ENCODE measurements around the gene ZBED5.
"Not testable (repeated sequence)": the region's sequence is repeated elsewhere in the genome, so short reads cannot be mapped to it uniquely, and the experiment has no call there.

Gene ZBED5

DNA sequence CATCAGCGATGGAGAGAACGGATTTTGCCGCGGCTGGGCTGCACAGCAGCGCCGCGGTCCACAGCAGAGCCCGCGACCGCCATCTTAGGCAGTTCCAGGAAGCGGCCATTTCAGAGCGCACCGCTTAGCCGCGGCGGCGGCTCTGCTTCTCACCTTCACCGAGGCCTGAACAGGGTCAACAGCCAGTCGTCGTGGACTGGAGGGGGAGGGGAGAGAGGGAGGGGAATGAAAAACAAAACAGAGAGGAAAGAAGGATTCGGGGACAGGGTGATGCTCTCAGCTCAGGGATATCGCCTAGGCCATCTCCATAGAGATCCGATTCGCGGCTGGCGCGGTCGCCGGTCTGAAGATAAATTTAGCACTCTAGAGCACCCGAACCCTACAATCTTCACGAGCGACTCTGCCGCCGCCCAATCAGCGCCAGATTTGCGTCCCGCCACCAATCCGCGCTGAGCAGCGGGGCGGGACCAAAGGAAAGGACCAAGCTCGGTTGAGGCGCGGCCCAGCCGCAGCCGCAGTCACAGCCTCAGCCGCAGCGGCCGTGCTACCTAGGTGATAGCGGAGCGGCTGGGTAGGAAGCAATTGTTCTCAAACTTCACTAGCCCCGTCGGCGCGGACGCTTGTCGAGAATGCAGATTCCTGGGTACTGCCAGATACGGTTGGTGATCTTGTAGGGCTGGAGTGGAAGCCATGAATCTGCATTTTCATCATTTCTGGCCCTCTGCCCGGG lies at the start of gene ZBED5:
Gene ZBED5, minus strand, starts transcription at position 345 of the 730 bp plus-strand sequence. CDS start 3,108 bp downstream, outside the sequence.
- peak; percentile 92 for DNase-seq (ENCODE audit: low spot score)

DNA sequence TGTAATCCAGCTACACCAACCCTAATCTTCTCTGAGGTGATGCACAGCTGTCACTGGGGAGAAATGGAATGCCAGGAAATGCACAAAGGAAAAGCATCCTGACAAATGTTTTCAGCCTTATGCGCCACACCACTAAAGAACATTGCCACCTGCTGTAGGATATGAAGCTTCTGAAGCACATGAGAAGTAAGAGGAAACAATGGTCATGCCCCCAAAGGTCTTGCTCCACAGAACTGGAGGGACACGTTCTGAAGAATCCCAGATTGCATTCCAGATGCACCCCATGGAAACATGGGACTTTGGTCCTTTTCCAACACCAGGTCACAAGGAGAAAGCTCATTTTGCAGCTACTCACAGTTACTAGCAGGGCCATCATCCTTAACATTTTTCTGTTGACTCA lies 48.7 kb upstream of the ZBED5 start:
- no peak for DNase-seq (ENCODE audit: low spot score)

DNA sequence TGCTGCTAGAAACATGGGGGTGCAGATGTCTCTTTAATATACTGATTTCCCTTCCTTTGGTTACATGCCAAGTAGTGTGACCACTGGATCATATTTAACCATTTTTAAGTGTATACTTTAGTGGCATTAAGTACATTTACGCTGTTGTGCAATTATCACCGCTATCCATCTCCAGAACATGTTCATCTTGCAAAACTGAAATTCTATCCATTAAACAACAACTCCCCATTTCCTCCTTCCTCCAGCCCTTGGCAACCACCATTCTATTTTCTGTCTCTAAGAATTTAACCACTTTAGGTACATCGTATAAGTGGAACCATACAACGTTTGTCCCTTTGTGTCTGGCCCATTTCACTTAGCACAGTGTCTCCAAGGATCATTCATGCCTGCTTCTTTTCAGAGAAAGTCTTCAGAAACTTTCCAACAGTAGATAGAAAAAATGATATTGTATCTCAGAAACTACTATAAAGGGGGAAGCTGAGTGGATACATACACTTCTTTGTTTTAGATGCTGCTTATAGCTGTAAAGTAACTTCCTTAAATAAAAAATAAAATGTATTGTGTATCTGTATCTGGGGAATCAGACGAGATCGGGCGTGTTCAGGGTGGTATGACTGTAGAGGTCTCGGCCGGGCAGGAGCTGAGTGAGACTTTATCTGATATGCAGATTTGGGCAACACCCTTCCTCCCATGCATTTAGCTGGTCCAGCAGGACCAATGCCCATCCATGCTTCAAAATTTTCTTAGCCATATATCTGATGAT lies 44.6 kb upstream of the ZBED5 start:
- DNase-seq (ENCODE audit: low spot score) = no peak

DNA sequence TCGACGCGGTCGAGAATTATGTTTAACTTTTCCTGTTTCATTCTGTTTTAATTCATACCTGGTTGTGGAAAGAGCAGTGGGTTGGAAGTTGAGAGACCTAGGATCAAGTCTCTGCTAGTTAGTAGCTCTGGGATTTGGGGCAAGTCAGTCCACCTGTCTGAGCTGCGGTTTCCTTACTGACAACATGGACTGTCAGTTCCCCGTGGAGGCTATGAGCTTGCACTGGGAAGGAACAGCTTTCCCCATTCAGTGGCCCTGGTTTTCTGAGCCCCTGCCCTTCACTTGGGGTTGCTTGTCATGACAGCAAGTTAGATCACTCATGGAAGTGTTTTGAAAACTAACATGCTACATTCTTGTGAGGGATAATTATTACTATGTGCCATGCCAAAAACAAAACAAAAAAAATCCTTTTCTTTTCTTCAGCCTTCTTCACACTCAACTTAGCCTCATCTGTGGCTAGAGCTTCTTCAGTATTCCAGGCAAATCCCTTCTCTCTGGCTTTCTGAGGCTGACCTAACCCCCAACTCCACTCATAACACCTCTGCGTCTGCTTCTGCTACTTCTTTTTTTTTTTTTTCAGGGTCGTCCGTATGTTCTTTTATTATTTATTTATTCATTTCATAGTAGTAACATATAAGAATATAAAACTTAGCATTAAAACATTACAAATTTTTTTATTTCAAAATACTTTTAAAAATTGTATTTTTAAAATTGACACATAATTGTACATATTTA lies 43.0 kb upstream of the ZBED5 start:
- DNase-seq (ENCODE audit: low spot score) = peak; percentile 19

DNA sequence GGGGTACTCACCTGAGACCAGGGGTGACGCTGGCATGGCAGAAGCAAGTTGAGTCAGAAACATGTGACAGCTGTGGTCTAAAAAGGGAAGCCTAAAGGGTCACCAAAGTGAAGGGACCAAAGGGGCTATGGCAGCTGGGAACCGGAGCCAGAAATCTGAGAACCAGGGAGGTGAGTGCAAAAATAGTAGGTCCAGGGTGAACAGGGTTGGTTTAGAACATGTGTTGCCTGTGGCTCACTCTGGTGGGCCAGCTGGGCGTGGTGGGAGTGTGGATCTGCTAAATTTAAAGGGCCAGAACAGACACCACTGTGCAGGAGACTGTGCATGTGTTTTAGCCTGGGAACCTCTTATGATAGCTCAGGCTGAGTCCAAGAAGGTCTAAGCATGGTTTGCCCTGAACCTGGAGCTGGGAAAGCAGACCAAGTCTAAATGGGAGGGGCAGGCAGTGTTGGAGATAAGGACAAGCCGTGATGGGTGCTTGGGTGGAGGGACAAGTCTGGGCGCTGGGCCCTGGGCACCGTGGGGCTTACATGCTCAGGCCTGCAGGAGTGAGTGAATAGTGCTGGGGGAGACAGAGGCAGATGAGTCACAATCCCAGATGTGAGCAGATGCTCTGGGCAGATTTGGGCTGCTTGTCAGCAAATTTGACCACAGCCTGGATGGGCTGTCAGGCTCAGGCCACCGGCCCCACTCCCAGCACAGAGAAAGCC lies 41.4 kb upstream of the ZBED5 start:
- no peak for DNase-seq (ENCODE audit: low spot score)

DNA sequence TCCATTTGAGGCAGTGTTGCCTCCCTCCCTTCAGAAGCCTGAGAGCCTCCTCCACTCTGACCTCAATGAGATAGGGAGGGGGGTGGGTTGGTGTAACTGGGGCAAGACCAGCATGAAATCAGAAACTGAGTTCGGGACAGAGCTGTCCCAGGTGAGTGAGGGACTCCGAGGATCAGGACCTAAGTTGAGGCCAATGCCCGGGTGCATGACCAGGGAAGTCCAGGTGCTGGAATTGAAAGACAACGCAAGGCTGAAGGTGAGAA lies 40.8 kb upstream of the ZBED5 start:
- no peak for DNase-seq (ENCODE audit: low spot score)

DNA sequence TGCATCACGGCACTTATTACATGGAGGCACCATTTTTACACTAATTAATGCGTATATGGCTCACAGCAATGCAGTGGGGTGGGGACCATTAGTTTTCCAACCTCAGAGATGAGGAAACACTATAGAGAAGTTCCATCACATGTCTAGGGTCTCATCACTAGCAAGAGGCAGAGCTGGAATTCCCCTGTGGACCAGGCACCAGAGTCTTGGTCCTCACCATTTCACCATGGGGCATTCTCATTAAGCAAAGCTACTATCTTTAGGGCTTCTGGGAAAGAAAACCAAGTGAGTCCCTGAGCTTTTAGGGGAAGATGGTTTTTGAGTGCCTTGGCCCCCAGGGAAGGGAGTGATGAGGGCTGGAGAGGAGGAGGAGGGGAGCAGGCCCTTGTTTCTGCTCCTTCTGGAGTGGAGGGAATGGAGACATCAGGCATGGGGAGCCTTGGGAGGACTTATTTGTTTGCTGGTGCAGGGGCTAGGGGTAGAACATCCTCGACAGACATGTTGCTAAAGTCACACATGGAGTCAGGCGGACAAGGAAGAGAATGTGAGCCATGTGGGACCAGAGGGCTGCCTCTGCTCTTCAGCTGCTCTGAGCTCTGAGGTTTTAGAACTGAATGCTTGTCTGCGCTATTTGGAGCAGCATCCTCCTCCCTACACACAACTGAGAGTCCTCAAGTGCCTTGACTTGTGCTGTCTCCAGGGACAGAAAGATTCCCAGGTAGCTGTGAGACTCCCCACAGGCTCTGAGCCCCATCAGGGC lies 40.3 kb upstream of the ZBED5 start:
- no peak for DNase-seq (ENCODE audit: low spot score)

DNA sequence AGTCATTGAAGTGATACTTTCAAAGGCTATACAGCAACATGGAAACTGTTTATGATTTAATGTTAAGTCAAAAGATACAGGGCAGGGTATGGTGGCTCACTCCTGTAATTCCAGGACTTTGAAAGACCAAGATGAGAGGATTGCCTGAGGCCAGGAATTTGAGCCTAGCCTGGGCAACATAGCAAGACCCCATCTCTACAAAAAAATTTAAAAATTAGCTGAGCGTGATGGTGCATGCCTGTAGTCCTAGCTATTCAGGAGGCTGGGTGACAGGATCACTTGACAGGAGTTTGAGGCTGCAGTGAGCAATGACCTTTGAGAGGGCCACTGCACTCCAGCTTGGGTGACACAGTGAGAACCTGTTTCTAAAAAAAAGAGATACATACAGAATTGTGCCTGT lies 39.3 kb upstream of the ZBED5 start:
- DNase-seq (ENCODE audit: low spot score) = no peak

DNA sequence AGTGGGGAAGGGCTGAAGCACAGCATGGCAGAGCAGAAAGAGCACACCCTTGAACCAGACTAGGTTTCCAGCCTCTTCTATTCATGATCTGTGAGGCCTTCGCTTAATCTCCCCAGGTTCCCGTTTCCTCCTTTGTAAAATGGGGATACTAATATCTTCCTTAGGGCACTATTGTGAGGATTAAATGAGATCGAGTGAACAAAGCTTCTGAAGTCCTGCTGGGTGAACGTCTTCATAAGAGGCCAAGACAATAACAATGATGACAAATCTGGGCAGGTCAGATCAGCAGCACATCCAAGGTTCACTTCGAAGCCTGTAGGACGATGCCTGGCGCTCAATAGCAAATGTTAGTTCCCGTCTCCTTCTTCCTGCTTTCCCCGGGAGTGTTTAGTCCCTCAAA lies 38.6 kb upstream of the ZBED5 start:
- DNase-seq (ENCODE audit: low spot score) = no peak

DNA sequence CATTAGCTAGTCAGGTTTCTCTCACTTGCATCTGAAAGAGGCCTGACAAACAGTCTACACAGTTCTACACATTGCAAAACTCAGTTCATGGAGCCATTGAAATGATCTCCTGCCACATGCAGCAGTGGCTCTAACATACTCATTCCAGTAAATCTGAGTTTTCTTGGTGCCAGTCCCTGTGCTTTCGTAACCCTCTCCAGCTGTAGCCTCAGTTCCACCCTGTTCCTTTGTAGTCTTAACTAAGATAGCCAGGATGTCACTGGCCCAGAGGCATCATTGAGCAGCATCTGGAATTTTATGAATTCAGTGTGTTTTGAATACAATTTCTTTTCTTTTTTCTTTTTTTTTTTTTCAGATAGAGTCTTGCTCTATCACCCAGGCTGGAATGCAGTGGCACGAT lies 37.4 kb upstream of the ZBED5 start:
- DNase-seq (ENCODE audit: low spot score) = no peak

DNA sequence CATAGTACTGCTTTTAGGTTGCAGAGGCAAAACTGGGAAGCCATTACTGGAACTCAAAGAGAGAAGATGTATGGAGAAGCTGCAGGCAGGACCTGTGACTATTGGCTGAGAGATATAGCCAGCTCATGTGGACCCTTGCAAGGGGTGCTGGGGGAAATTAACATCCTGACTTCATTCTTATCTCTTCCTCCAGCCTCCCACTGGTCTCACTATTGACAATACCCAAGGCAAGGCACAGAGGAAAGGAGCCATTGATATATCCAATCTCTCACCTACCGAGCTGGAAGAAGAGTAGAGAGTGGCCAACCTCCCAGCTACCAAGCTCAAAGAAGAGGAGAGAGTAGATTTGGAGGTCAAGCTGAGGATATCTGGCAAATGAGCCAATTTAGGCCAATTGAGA lies 36.8 kb upstream of the ZBED5 start:
- DNase-seq (ENCODE audit: low spot score) = no peak

DNA sequence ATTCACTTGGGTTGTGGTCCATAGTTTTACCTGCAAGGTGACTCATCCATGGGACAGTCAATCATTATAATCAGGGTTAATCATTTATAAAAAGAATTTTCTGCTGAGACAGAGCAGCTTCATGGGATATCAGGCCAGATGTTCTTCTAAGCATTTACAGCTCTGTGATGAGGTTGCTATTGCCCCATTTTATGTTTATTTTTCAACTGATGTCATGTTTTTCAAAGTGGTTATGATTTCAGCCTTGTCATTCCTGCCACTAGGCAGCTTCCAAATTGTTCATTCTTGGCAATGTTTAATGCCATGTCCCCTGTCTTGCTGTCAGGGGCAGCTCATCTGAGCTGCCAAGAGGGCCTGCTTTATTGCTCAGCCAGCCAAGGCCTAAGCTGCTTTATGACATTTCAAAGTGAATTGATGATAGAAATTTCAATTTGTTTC lies 35.9 kb upstream of the ZBED5 start:
- peak; percentile 36 for DNase-seq (ENCODE audit: low spot score)

DNA sequence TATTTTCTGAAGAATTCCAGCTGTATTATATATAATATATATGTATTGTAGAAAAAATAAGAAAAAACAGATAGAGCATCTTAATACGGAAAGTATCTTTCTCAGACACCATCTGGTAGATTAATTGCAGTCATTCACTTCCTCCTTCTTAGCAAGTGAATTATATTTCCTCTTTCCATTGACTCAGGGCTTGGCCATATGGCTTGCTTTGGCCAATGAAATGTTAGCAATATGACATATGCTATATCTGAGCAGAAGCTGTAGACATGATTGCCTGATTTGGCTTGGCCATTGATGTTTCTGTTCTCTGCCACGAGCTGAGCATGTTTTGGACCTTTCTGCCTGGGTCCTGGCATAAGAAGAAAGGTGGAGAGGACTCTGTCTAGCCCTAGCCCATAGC lies 34.4 kb upstream of the ZBED5 start:
- no peak for DNase-seq (ENCODE audit: low spot score)

DNA sequence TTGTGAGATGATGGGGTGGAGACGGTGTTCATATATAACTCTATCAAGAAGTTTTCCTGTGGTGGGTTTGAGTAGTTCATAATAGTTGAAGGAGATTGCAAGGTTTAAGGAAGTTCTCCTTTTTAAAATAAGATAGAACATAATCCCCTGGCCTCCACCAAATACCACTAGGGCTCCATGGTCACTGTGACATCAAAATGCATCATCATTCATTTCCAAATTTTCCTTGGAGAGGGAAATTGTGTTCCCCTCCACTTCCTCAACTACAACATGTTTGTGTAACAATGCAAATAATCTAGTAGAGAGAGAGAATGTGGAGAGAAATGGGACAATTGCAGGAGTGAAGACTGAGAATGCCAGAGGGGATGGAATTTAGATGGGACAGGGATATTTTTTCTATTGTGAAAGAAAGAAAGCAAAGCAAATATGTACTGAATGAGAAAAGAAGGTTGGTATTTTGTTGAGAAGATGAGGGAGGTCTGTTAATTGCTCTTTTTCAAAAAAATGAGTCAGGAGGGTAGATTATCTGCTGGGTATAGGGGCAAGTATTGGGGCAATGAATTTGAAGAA lies 33.4 kb upstream of the ZBED5 start:
- no peak for DNase-seq (ENCODE audit: low spot score)

DNA sequence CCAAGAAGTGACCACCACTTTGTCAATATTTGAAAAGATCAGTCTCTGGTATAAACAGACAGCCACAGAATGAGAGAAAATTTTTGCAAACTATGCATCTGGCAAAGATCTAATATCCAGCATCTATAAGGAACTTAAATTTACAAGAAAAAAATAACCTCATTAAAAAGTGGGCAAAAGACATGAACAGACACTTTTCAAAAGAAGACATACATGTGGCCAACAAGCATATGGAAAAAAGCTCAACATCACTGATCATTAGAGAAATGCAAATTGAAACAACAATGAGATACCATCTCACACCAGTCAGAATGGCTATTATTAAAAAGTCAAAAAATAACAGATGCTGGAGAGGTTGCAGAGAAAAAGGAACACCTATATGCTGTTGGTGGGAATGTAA lies 32.2 kb upstream of the ZBED5 start:
- not testable (repeated sequence) for DNase-seq (ENCODE audit: low spot score)

DNA sequence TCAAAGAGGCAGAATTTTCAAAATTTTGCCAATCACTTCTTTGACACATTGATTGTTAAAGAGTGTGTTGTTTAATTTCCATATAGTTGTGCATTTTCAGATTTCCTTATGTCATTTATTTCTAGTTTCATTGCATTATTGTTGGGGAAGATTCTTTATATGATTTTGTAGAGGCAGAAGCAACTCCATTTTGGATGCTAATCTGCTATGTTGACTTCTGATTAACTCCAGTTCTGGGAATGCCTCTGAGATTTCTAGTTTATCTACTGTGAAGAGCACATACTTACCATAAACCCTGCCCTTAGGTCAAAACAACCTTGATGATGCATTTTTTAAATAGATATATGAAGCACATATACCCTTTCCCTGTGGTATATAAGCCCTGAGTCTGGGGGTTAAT lies 29.5 kb upstream of the ZBED5 start:
- no peak for DNase-seq (ENCODE audit: low spot score)

DNA sequence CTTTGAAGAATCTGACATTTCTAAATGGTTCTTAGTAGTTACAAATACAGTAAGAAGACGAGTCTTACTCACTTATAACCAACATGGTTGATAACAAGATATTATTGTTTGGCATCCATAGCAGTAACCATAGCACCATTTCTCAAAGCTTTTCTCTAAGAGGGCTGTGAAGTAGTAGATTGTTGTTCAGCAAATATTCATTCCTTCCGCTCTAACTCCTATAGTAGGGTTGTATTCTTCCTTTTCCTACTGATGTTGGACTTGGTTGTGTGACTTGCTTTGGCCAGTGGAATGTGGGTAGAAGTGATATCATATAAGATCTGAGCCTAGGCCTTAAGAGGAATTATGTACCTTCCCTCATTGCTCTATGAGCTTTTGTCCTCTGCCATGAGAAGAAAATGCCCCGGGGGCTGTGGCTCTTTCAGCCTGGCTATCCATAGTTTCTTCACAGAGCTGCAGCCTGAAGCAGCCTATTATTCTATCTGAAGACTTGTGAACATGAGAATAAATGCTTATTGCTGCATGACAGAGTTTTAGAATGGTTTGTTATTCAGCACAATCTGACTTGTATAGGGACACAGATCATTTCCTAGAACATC lies 28.9 kb upstream of the ZBED5 start:
- no peak for DNase-seq (ENCODE audit: low spot score)

DNA sequence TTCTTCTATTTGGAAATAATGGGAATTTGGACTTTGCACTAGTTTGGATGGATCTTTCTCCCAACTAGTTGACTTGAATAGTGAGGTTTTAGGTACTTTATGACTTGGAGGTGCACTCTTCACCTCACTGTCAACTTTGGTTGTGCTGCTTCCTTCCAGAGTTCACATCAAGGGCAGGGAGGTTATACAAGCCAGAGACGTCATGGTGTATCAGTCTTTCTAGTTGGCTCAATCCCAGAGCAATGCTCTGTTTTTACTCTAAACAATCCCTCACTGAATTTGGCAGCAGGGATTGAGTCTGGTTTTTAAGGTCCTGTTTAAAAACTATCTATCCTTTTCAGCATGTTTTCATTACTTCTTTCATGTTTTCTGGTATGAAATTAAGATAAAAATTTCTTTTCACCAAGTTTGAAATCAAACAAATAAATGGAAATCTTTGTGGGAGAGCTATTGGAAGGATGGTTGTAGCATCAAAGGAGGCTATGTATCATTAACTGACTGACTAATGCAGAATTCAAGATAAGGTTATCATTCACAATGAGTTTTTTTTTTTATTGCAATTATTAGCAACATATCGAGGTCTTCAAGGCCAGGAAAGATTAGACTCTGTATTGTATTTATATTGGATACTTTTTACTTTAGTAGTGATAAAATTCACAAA lies 28.0 kb upstream of the ZBED5 start:
- no peak for DNase-seq (ENCODE audit: low spot score)

DNA sequence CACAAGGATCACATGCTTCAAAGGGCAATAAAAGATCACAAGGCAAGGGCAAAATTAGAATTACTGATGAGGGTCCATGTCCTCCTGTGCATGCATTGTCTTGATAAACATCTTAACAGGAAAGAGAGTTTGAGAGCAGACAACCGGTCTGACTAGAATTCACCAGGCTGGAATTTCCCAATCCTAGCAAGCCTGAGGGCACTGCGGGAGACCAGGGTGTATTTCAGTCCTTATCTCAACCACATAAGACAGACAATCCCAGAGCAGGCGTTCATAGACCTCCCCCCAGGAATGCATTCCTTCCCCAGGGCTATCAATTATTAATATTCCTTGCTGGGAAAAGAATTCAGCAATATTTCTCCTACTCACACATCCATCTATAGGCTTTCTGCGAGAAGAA lies 26.4 kb upstream of the ZBED5 start:
- not testable (repeated sequence) for DNase-seq (ENCODE audit: low spot score)

DNA sequence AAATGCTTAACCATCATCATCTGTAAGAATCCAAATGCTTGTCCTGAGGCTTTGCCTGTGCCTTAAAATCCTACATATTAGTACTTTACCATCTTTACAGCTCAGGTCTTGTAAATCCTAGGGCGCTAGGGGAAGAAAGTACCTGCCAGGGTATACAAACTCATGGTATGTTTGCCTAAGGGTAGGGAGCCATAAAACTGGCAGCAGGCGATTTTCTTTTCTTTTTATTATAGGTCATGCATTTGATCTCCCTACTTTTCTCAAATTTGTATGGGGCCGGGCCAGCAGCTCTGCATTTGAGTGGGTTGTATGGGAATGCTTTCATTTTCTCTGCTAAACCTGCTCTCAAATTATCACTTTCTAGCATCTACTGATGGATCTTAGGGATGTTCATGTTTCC lies 24.0 kb upstream of the ZBED5 start:
- DNase-seq (ENCODE audit: low spot score) = no peak

Measured in hepatic stellate cell (primary cell).